H54 (cell line): ENCODE measurements around the gene TRIM14.
"Not testable (repeated sequence)": the region's sequence is repeated elsewhere in the genome, so short reads cannot be mapped to it uniquely, and the experiment has no call there.

Experiments
- DNase-seq: peaks from one replicate; pipeline ENCODE4 v3.0.0; 2011; ENCODE audit warnings: low spot score, mixed read lengths; ENCODE audit not compliant: insufficient read length
- FAIRE-seq: peaks from 3 replicates; lab custom pipeline; 2011; peaks lifted over from hg19 to GRCh38; lab: Jason Lieb, UNC
- POLR2A ChIP-seq: IDR thresholded peaks from 2 replicates; pipeline ENCODE4 v1.6.1; 2011; ENCODE audit warnings: low read depth, mild to moderate bottlenecking, low read length

Gene TRIM14

DNA sequence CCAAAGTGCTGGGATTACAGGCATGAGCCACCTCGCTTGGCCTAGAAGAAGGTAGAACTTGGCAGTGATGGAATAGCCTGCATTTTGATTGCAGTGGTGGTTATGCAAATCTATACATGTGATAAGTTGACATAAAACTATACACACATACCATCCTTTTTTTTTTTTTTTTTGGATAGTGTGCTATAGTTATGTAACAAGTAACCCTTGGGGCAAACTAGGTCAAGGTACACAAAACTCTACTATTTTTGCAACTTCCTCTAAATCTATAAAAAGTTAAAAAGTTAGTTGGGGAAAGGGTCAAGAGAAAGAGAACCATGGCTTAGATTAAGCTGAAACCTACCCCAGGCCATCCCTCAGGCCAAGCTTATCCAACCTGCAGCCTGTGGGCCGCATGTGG is 11.1 kb downstream of the TRIM14 start:
- FAIRE-seq: no peak
- no peak for TF ChIP-seq POLR2A
- DNase-seq: no peak

DNA sequence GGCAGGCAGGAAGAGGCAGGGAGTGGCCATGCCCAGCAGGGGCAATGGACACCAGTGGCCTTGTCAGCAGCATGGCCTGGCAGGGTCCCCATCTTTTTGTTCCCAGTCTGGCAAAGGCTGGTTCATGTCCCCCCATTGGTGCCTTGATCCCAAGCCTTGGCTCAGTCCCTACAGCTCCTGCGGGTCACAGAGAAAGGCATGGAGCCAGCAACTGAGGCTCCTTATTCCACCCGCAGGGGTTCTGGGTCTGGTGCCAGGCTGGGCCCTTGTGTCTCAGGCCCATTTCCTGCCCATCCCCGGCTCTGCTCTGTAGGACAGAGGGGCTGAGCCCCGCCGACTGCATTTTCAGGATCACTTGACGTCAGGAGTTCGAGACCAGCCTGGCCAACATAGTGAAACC is 14.0 kb downstream of the TRIM14 start:
- FAIRE-seq (no peak), DNase-seq (no peak)
- TF ChIP-seq POLR2A: no peak

DNA sequence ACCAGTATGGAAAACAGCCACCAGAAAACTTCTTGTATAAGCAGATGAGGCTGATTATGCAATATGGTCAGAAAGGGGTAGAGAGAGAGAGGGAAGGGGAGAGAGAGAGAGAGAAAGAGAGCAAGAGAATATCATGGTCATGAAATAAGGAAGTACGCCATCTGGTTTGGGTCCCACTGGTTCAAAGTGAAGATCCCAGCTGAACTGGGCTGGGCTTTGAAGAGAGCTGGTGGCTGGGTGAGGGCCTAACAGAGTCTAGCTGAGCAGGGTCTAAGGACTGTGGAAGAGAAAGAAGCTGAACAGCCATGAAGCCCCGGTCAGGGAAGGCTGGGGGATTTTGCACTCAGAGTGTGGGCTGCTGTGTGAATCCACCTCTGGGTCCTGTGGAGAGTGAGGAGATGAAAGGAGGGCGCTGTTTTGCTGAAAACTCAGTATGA is 14.6 kb downstream of the TRIM14 start:
- no peak for TF ChIP-seq POLR2A
- no peak for DNase-seq
- no peak for FAIRE-seq

DNA sequence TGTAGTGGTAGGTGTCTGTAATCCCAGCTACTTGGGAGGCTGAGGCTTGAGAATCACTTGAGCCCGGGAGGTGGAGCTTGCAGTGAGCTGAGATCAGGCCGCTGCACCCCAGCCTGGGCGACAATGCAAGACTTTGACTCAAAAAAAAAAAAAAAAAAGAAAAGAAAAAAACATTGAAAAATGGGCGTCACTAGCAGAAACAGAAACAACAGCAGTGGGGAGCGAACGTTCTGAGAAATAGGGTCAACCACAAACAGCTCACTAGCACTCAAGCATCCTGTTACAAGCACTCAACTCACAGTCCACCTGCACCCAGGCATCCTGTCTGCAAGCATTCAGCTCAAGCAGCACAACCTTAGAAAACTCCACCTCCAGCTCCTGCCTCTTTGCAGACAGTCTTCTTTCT is 17.2 kb downstream of the TRIM14 start:
- FAIRE-seq (no peak), DNase-seq (no peak)

DNA sequence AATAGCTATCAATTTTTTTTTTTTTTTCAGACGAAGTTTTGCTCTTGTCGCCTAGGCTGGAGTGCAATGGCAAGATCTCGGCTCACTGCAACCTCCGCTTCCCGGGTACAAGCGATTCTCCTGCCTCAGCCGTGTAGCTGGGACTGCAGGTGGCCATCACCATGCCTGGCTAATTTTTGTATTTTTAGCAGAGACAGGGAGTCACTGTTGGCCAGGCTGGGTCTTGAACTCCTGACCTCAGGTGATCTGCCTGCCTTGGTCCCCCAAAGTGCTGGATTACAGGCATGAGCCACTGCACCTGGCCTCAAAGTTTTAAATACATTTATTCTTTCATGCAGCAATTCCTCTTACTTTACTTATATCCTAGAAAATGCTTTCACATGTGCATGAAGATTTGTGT is 17.6 kb downstream of the TRIM14 start:
- DNase-seq: no peak
- no peak for FAIRE-seq
- TF ChIP-seq POLR2A: no peak

More for the DNA sequence above, 17.2 kb downstream of the TRIM14 start:
- TF ChIP-seq POLR2A: no peak

DNA sequence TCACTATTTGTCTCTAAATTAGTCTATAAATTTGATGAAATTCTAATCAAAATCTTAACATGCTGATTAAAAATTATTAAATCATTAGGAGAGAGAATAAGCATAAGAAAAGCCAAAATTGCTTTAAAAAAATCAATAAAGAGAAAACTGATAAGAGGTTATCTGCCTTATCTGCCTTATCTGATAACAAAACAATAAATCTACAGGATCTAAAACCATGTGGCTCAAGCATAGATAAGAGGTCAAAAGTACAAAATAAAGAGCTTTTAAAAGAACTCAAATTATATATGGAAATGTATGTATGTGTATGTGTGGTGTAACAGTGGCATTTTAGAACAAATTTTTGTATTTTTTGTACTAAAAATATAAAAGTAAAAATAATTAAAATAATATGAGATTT is 18.6 kb downstream of the TRIM14 start:
- DNase-seq: no peak
- no peak for TF ChIP-seq POLR2A
- no peak for FAIRE-seq

DNA sequence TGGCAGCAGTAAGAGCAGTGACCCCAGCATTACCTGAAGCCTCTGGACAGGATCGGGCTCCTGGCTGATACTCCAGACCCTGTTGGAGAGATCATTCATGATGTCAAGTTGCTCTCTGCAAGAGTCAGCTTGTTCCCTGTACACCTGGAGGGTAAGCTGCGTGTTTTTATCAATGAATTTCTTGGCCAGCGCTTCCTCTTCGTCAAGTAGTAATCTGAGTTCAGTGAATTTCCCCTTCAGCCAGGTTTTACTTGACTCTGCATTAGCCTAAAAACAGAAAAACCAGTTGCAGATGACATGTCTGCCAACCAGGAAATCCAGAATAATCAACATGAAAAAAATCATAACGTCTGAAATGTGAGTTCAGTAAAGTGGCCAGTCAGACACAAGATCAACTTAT is 19.1 kb downstream of the TRIM14 start:
- TF ChIP-seq POLR2A: no peak
- FAIRE-seq: no peak
- DNase-seq: no peak

DNA sequence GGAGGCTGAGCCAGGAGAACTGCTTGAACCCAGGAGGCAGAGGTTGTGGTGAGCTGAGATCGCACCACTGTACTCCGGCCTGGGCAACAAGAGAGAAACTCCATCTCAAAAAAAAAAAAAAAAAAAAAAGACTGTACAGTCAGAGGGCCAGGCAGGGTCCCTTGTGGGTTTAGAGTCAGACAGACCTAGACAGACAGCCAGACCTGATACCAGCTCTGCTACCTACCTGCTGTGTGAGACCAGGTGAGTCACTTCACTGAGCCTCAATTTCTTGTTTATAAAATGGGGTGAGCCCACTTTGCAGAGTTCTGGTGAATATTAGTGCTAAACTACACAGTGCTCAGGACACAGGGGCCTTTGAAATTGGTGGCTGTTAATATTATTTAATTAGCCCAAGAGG is 19.7 kb downstream of the TRIM14 start:
- TF ChIP-seq POLR2A: no peak
- FAIRE-seq (no peak), DNase-seq (no peak)

DNA sequence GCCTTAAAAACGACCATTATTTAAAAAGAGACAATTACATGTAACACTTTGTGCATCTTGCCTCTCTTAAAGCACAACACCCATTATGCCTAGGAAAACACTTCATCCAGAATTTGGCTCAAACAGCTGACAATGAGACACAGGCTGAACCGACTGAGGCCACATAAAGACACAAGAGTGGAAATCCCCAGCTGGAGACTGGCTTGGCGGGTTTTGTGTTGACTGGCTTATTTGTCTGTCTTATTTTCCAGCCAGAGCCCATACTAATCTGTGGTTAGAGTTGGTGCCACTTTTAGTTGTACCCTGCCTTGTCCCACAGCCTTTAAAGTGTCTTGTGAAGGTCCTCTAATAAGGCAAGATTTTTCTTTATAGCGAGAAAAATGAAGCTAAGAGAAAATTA is 21.2 kb downstream of the TRIM14 start:
- DNase-seq (no peak), FAIRE-seq (no peak)
- no peak for TF ChIP-seq POLR2A

DNA sequence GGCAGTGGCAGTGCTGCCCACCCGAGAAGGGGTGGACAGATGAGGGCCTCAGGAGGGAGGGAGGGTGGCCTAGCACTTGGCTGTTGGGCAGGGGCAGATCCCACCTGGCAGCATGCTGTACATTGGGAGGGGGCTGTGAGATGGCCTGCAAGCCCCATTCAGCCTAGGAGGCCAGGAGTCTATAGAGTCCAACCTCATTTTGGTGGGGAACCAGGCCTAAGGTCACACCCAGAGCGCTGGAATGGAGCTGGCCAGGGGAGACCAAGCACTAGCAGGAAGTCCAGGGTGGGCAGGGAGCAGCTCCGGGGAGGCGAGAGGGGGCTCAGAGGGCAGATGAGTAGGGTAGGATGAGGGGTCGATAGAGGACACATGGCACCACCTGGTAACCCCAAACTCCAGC is 22.9 kb downstream of the TRIM14 start:
- FAIRE-seq: no peak
- no peak for TF ChIP-seq POLR2A
- no peak for DNase-seq

DNA sequence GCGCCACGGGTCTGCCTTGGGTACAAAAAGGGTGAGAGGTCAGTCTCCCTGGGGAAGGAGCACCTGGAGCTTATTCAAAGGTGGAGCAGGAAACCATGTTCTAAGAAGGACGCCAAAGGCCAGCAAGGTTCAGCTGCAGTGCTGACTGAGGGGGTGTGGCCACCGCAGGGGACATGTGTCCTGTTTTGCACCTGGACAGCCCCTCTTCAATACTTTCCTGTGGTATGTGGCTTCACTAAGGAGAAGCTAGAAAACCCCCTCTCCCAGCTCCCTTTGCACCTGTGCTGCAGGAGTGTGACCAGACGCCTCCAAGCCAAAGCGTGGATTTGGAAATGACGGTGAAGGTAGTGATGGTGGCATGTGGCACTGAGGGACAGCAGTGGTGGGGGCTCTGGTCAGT is 23.6 kb downstream of the TRIM14 start:
- TF ChIP-seq POLR2A: no peak
- FAIRE-seq: no peak
- DNase-seq: no peak

DNA sequence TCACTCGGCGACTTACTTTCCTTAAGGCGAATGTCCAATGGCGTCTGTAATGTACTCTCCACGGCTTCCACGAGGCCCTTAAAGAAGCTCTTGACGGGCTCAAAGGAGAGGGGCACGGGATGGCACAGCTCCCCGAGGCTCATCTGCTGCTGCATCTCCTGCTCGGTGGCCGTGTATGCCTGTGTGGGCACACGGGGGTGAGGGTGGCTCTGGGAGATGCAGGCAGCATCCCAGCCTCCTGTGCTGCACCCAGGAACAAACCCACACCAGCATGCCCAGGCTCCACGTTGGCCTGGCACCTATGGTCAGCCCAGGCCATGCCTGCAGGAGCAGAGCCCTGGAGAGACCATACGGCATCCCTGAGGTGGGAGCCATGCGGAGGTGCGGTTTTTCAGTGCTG is 24.2 kb downstream of the TRIM14 start:
- no peak for FAIRE-seq
- no peak for TF ChIP-seq POLR2A
- DNase-seq: no peak

DNA sequence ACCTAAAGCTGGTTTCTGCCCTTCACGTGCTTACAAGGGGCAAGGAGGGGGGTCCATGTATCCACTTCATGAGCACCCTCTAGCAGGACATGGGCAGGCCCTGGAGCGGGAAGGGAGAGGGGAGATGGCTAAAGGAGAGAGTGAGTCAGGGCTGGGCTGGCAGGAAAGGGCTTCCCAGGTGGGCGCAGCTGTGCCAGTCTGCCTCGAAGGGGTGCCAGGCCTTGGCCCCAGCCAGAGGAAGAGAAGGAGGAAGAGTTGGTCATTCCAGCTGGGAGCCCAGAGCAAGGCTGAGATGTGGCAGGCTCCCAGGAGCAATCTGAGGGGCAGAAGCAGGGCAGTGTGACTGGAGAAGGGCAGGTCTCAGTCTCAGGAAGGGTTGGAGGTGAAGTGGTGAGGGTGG is 24.7 kb downstream of the TRIM14 start:
- no peak for FAIRE-seq
- no peak for DNase-seq
- no peak for TF ChIP-seq POLR2A

DNA sequence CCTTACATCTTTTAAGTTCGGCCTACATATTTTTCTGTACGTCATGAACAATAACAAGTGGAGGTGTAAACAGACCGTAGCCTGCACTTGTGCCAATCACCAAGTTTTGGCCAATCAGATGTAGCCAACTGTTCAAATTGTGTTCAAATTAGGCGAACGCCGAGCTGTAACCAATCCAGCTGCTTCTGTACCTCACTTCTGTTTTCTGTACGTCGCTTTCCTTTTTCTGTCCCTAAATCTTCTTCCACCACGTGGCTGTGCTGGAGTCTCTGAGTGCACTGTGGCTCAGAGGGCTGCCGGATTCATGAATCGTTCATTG is 26.4 kb downstream of the TRIM14 start:
- TF ChIP-seq POLR2A: no peak
- FAIRE-seq: no peak
- DNase-seq: no peak

DNA sequence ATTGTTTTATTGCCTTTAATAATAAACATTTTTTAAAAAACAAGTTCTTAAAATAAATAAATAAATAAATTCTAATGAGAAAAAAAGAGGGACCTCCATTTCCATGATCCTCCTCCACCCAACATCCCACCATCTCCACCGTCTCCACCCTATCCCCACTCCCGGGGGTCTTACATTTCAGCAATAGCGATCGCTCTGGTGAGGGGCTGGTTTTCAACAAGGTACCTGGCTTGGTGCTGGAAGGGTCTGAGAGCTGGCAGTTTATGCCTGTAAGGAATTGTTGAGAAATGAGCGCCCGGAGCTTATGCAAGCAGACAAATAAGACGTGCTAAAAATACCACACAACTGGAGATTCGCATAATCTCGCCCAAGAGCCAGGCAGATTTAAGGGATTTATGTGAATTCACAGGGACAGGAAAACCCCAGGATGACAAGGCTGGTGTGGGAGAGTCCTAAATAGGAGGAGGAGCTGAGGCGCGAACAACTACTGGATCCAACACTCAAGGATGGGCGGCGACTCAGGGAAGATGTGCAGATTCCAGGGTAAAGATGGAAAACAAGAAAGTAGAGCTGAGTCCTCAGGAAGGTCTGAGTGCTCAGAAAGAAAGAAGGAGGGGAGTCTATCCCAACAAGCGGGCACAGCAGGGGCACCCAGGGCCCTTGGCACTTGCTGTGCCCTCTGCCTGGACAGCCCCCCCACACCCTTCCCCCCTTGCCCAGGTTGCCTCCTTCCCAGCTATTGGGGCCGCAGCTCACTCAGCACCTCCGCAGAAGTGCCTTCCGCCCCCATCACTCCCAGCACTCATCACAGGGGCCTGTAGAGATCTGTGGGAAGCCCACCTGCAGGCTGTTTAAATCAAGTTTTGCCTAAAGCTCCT is 27.0 kb downstream of the TRIM14 start:
- DNase-seq (no peak), FAIRE-seq (no peak)

DNA sequence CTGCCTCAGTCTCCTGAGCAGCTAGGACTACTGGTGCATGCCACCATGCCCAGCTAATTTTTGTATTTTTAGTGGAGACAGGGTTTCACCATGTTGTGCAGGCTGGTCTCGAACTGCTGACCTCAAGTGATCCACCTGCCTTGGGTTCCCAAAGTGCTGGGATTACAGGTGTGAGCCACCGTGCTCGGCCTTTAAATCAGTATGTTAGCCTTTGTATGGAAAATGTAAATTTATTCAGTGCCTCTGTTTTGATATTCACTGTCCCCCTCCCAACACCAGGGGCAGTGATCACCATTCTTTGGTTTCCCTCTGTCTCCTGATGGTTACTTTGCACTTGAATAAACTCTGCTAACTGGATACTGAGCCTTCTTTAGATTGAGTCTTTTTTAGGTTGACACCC is 28.3 kb downstream of the TRIM14 start:
- FAIRE-seq, DNase-seq: not testable (repeated sequence)

More for the DNA sequence above, 27.0 kb downstream of the TRIM14 start:
- no peak for TF ChIP-seq POLR2A
